GM21390 (cell line): Measurements from ENCODE around the gene TMEM131.
"Not testable (repeated sequence)": the region's sequence is repeated elsewhere in the genome, so short reads cannot be mapped to it uniquely, and the experiment has no call there.

Experiments
- ATAC-seq: cut with Tn5 transposase; IDR thresholded peaks from one replicate; pipeline ENCODE4 v1.9.1; 2021; ENCODE audit not compliant: unreplicated experiment

The TMEM131 gene

GRCh38 chr2:97826266-97826847, 169.4 kb downstream of the TMEM131 start:
- not testable (repeated sequence) for ATAC-seq

- not testable (repeated sequence) for ATAC-seq
Observed at GRCh38 chr2:97824011-97824410, 171.7 kb downstream of the TMEM131 start.

GRCh38 chr2:97821862-97822261, 173.9 kb downstream of the TMEM131 start:
- not testable (repeated sequence) for ATAC-seq

- no peak for ATAC-seq
Observed at GRCh38 chr2:97819754-97820153, 176.0 kb downstream of the TMEM131 start.

GRCh38 chr2:97816411-97816810, 179.3 kb downstream of the TMEM131 start:
- ATAC-seq: no peak

- no peak for ATAC-seq
Observed at GRCh38 chr2:97812931-97813330, 182.8 kb downstream of the TMEM131 start.

- ATAC-seq: no peak
Observed at GRCh38 chr2:97808816-97809215, 186.9 kb downstream of the TMEM131 start.

GRCh38 chr2:97806738-97807618, 188.8 kb downstream of the TMEM131 start:
- peak; percentile 64 for ATAC-seq

GRCh38 chr2:97805776-97806175, 190.0 kb downstream of the TMEM131 start:
- ATAC-seq: no peak

- ATAC-seq: no peak
Observed at GRCh38 chr2:97801028-97801427, 194.7 kb downstream of the TMEM131 start.

- ATAC-seq: no peak
Observed at GRCh38 chr2:97798416-97798815, 197.3 kb downstream of the TMEM131 start.

GRCh38 chr2:97797355-97797754, 198.4 kb downstream of the TMEM131 start:
- no peak for ATAC-seq

GRCh38 chr2:97796465-97797126, 199.2 kb downstream of the TMEM131 start:
- no peak for ATAC-seq

GRCh38 chr2:97792416-97792815, 203.3 kb downstream of the TMEM131 start:
- ATAC-seq: no peak

- ATAC-seq: no peak
Observed at GRCh38 chr2:97788986-97789644, 206.6 kb downstream of the TMEM131 start.

GRCh38 chr2:97785818-97786217, 209.9 kb downstream of the TMEM131 start:
- no peak for ATAC-seq

- no peak for ATAC-seq
Observed at GRCh38 chr2:97784953-97785352, 210.8 kb downstream of the TMEM131 start.

- ATAC-seq: no peak
Observed at GRCh38 chr2:97781981-97782380, 213.8 kb downstream of the TMEM131 start.

- ATAC-seq: no peak
Observed at GRCh38 chr2:97779141-97779540, 216.6 kb downstream of the TMEM131 start.

- ATAC-seq: no peak
Observed at GRCh38 chr2:97775074-97775473, 220.7 kb downstream of the TMEM131 start.

GRCh38 chr2:97774425-97774824, 221.3 kb downstream of the TMEM131 start:
- no peak for ATAC-seq
